Endothelial cell of umbilical vein (primary cell): Measurements from ENCODE around the gene NDUFB10. TPM values are rescaled to one million over a fixed set of nuclear protein-coding genes. Genes with fewer than 3 reads are reported as not detected.

ENCODE experiments used
- BruUV-seq: library from RNA; stranded (reverse); fragments of 400-500 nt; replicated peaks from 2 replicates; lab custom pipeline; 2021; lab: Mats Ljungman, UMichigan
- CTCF ChIA-PET: fragments of 300-600, 350-600 bp; sonication (Branson Sonifier 250); formaldehyde crosslinking; loops from one replicate; lab custom pipeline; 2021; ENCODE audit warnings: antibody characterized with exemption, inconsistent platforms; lab: Charles Lee
- POLR2A ChIA-PET: fragments of 300-600, 350-600 bp; sonication (Branson Sonifier 250); formaldehyde crosslinking; loops from one replicate; lab custom pipeline; 2021; ENCODE audit warnings: antibody characterized with exemption, inconsistent platforms; lab: Charles Lee
- DNase-seq: peaks from one replicate; pipeline ENCODE4 v3.0.0-alpha.2; 2011; ENCODE audit warnings: low read depth, low spot score
- FAIRE-seq: peaks from 2 replicates; lab custom pipeline; 2011; peaks lifted over from hg19 to GRCh38; lab: Jason Lieb, UNC
- H2AFZ ChIP-seq: 2 replicates; pipeline ENCODE4 v1.6.0; 2012; ENCODE audit warnings: low read depth, low read length, control low read depth, inconsistent platforms
- H3K27ac ChIP-seq: 2 replicates; pipeline ENCODE4 v1.5.1; 2011; ENCODE audit warnings: low read depth, mild to moderate bottlenecking, control low read depth, low read length, moderate library complexity; ENCODE audit not compliant: insufficient read depth
- H3K27me3 ChIP-seq, 2 experiments: 2 replicates each; pipeline versions ENCODE4 v1.6.0 to v1.6.1; 2011; ENCODE audit warnings: low read length in 2 of 2, mixed read lengths in 1 of 2; ENCODE audit not compliant: control insufficient read depth in 2 of 2, insufficient read depth in 2 of 2
- H3K36me3 ChIP-seq, 2 experiments: 2 replicates in 1 of 2; 3 replicates in 1 of 2; pipeline ENCODE4 v1.5.1; 2011; ENCODE audit warnings: low read length in 2 of 2, mild to moderate bottlenecking in 1 of 2, moderate library complexity in 1 of 2; ENCODE audit not compliant: control insufficient read depth in 2 of 2, insufficient read depth in 2 of 2; ENCODE audit errors: extremely low read depth in 1 of 2
- H3K4me1 ChIP-seq: 3 replicates; pipeline ENCODE4 v1.5.1; 2011; ENCODE audit warnings: mild to moderate bottlenecking, low read length; ENCODE audit not compliant: control insufficient read depth, insufficient read depth; ENCODE audit errors: extremely low read depth
- H3K4me2 ChIP-seq: 2 replicates; pipeline ENCODE4 v1.6.1; 2011; ENCODE audit warnings: low read length, control low read depth, mixed read lengths; ENCODE audit not compliant: insufficient read depth
- H3K4me3 ChIP-seq, 3 experiments: fragments of 200-600 bp in 1 of 3; sonication (generic), shearing (Covaris generic) in 1 of 3; replicated peaks in 1 of 3; 2 replicates each; pipeline ENCODE4 v1.5.1; 2011 to 2016; ENCODE audit warnings: control low read depth in 3 of 3, low read length in 3 of 3, mild to moderate bottlenecking in 2 of 3, inconsistent platforms in 1 of 3, low read depth in 1 of 3, moderate library complexity in 1 of 3; ENCODE audit not compliant: insufficient read depth in 1 of 3
- H3K79me2 ChIP-seq: 2 replicates; pipeline ENCODE4 v1.6.0; 2012; ENCODE audit warnings: low read length, inconsistent platforms; ENCODE audit not compliant: control insufficient read depth, insufficient read depth
- H3K9ac ChIP-seq: replicated peaks from 2 replicates; pipeline ENCODE3; 2011; ENCODE audit warnings: low read length, control low read depth; ENCODE audit not compliant: insufficient read depth; ENCODE audit errors: extremely low read depth
- H3K9me1 ChIP-seq: replicated peaks from 3 replicates; pipeline ENCODE4 v1.6.0; 2011; ENCODE audit warnings: mild to moderate bottlenecking, low read length; ENCODE audit not compliant: control insufficient read depth, insufficient read depth; ENCODE audit errors: extremely low read depth
- H3K9me3 ChIP-seq: replicated peaks from 2 replicates; pipeline ENCODE4 v1.5.1; 2012; ENCODE audit warnings: low read length, inconsistent platforms; ENCODE audit not compliant: control insufficient read depth, insufficient read depth
- H4K20me1 ChIP-seq: replicated peaks from 2 replicates; pipeline ENCODE3; 2011; ENCODE audit warnings: mild to moderate bottlenecking, low read length; ENCODE audit not compliant: control insufficient read depth, insufficient read depth; ENCODE audit errors: extremely low read depth
- CTCF ChIP-seq, 2 donors: IDR thresholded peaks; 1 replicate in 1 of 2; 2 replicates in 1 of 2; pipeline ENCODE4 v1.5.1; 2011; ENCODE audit warnings: low read length in 2 of 2, mild to moderate bottlenecking in 2 of 2, moderate library complexity in 2 of 2, control low read depth in 1 of 2, inconsistent platforms in 1 of 2, low read depth in 1 of 2; ENCODE audit not compliant: insufficient read depth in 1 of 2; ENCODE audit errors: extremely low read depth in 1 of 2
- EZH2 ChIP-seq: IDR thresholded peaks from 2 replicates; pipeline ENCODE4 v1.6.1; 2012; ENCODE audit warnings: borderline replicate concordance, low read depth, mild to moderate bottlenecking, moderate library complexity, low read length, inconsistent platforms; ENCODE audit not compliant: severe bottlenecking
- FOS ChIP-seq: IDR thresholded peaks from 2 replicates; pipeline ENCODE4 v1.6.1; 2011; ENCODE audit warnings: mild to moderate bottlenecking, low read length, moderate library complexity, borderline replicate concordance; ENCODE audit not compliant: insufficient read depth
- GATA2 ChIP-seq: IDR thresholded peaks from 2 replicates; pipeline ENCODE4 v1.7.0; 2011; ENCODE audit warnings: low read depth, mild to moderate bottlenecking, moderate library complexity, mixed read lengths, low read length; ENCODE audit not compliant: insufficient read length, insufficient read depth
- JUN ChIP-seq: IDR thresholded peaks from 2 replicates; pipeline ENCODE4 v1.6.1; 2011; ENCODE audit warnings: borderline replicate concordance, low read depth; ENCODE audit not compliant: insufficient read length, insufficient read depth
- MAX ChIP-seq: IDR thresholded peaks from 2 replicates; pipeline ENCODE4 v1.6.1; 2011; ENCODE audit not compliant: insufficient read depth, insufficient read length
- MYC ChIP-seq: IDR thresholded peaks from one replicate; pipeline ENCODE4 v1.6.1; 2011; ENCODE audit warnings: mild to moderate bottlenecking, low read depth, low read length
- POLR2A ChIP-seq: IDR thresholded peaks from 2 replicates; pipeline ENCODE4 v1.6.1; 2012; ENCODE audit warnings: low read depth, mild to moderate bottlenecking, control low read depth, low read length
- POLR2AphosphoS5 ChIP-seq: IDR thresholded peaks from 2 replicates; pipeline ENCODE4 v1.6.1; 2012; ENCODE audit warnings: low read depth, mild to moderate bottlenecking, control low read depth, low read length, moderate library complexity; ENCODE audit not compliant: insufficient read depth
- dilution Hi-C: fragments of 300-500 bp; cut with MboI; formaldehyde crosslinking; loops from one replicate; pipeline ENCODE4 v1.15.0; 2019; ENCODE audit warnings: low sequenced_read_pairs; ENCODE audit not compliant: extremely low pct_ligation_motif_present
- intact Hi-C: fragments of 100-400 bp; cut with micrococcal nuclease; formaldehyde crosslinking; loops from one replicate; pipeline ENCODE4 v1.10.0; 2022
- polyA plus RNA-seq, 4 experiments: library from polyadenylated mRNA; depleted of rRNA in 3 of 4; stranded (reverse) in 3 of 4; unstranded in 1 of 4; fragments of >200 nt; gene quantifications; 2 replicates each; pipeline versions ENCODE4 v1.2.1 to v1.2.3, GENCODE V29; 2011 to 2012; ENCODE audit warnings: missing spikeins in 1 of 4
- total RNA-seq: library from RNA; stranded (reverse); gene quantifications from 2 replicates; pipeline ENCODE4 v1.2.3, GENCODE V29; 2021

NDUFB10 gene
- total and polyA plus RNA-seq, 2 donors (not counting 3 experiments of a cell fraction or from before 2014, with no cell fraction given) = 124 to 167 TPM

DNA sequence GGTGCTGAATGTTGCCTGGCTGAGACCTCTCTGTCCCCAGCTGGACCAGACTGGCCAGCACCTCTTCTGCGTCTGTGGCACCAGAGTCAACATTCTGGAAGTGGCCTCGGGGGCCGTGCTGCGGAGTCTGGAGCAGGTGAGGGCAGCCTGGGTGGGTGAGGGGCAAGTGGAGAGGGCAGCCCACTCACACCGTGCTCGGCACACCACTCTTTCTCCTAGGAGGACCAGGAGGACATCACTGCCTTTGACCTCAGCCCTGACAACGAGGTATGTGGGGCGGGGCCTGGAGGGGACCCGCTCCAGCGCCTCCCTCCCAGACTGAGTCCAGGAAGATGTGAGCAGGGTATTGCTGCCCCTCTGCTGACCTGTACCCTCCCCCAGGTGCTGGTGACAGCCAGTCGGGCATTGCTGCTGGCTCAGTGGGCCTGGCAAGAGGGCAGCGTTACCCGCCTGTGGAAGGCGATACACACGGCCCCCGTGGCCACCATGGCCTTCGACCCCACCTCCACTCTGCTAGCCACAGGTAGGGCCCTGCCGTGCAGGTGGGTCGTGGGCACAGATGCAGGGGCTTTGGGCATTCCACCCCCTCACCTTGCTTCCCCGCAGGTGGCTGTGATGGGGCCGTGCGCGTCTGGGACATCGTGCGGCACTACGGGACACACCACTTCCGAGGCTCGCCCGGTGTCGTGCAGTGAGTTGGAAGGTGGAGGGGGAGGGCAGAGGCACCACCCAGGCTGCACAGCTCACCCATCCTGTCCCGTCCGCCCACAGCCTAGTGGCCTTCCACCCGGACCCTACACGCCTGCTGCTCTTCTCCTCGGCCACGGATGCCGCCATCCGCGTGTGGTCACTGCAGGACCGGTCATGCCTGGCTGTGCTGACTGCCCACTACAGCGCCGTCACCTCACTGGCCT, 15.1 kb downstream of the NDUFB10 start:
- peaks cover 1 to 4% of the 10 kb centered on the region in 2 experiments for H3K27me3 ChIP-seq
- H4K20me1 ChIP-seq = no peaks in the 10 kb centered on the region
- DNase-seq (no peak), FAIRE-seq (no peak)
- TF ChIP-seq POLR2A = no peak
- no peak for TF ChIP-seq EZH2
- no peak for TF ChIP-seq CTCF (IDR thresholded peaks at IDR 0.05; ENCODE audit: extremely low read depth in 1 of 2, insufficient read depth in 1 of 2, low read depth in 1 of 2, low read length in 2 of 2)
- TF ChIP-seq FOS = no peak
- TF ChIP-seq POLR2AphosphoS5 = no peak
- no peak for TF ChIP-seq MYC
- no peak for TF ChIP-seq MAX
- TF ChIP-seq JUN = no peak
- TF ChIP-seq GATA2 = no peak
- intact Hi-C loops = no loop called here
- H3K27ac ChIP-seq = no peak overlapping the region
- no peak overlapping the region for H3K4me2 ChIP-seq
- H3K9me3 ChIP-seq = no peaks in the 10 kb centered on the region
- no peak overlapping the region for H3K9ac ChIP-seq
- ChIA-PET CTCF (no interaction called here), POLR2A (interaction anchor here (0.7 kb wide), 1 partner anchor 10 kb away, joined by 3 read pairs; the partner anchor contains the start of gene RPS2)
- BruUV-seq = no TSS peak
- H2AFZ ChIP-seq = no peak overlapping the region
- H3K36me3 ChIP-seq = peaks cover 9 to 37% of the 10 kb centered on the region in 2 experiments
- no peak overlapping the region for H3K4me3 ChIP-seq
- H3K9me1 ChIP-seq = no peaks in the 10 kb centered on the region
- H3K79me2 ChIP-seq = peaks cover 15% of the 10 kb centered on the region
- H3K4me1 ChIP-seq = peaks cover 4% of the 10 kb centered on the region
- dilution Hi-C loops = no loop called here
